H1 (cell line): ENCODE data around the gene RGR.

Experiments used
- CBX5 ChIP-seq: fragments of 300-800, 300-1000 bp; sonication (generic); IDR thresholded peaks from 2 replicates; pipeline ENCODE4 v1.7.1; 2016; ENCODE audit warnings: antibody characterized with exemption, low read length, low read depth
- CBX8 ChIP-seq: fragments of 300-800, 300-1000 bp; sonication (generic); IDR thresholded peaks from 2 replicates; pipeline ENCODE4 v1.7.1; 2016; ENCODE audit warnings: low read depth, low read length, borderline replicate concordance
- CEBPB ChIP-seq: IDR thresholded peaks from 2 replicates; pipeline ENCODE4 v1.6.1; 2012; ENCODE audit warnings: low read depth, low read length
- EP300 ChIP-seq, 2 experiments: IDR thresholded peaks; 1 replicate in 1 of 2; 2 replicates in 1 of 2; pipeline ENCODE4 v1.6.1; 2011 to 2012; ENCODE audit warnings: low read depth in 2 of 2, low read length in 2 of 2, mild to moderate bottlenecking in 2 of 2, borderline replicate concordance in 1 of 2, inconsistent platforms in 1 of 2, moderate library complexity in 1 of 2
- EZH2 ChIP-seq: fragments of 200-600 bp; sonication (generic); IDR thresholded peaks from 2 replicates; pipeline ENCODE4 v1.7.1; 2012; ENCODE audit warnings: low read depth, mild to moderate bottlenecking, moderate library complexity, low read length, inconsistent platforms; ENCODE audit not compliant: severe bottlenecking
- GTF2F1 ChIP-seq: IDR thresholded peaks from 2 replicates; pipeline ENCODE4 v1.6.1; 2012; ENCODE audit warnings: low read depth, low read length, improper control_type of control experiment, borderline replicate concordance
- SP1 ChIP-seq: IDR thresholded peaks from 2 replicates; pipeline ENCODE4 v1.6.1; 2011; ENCODE audit warnings: low read depth, low read length
- SRF ChIP-seq: IDR thresholded peaks from 2 replicates; pipeline ENCODE4 v1.6.1; 2011; ENCODE audit warnings: mild to moderate bottlenecking, low read depth, low read length, moderate library complexity
- SUZ12 ChIP-seq: fragments of 200-600 bp; sonication (generic); IDR thresholded peaks from 2 replicates; pipeline ENCODE4 v1.6.1; 2012; ENCODE audit warnings: mild to moderate bottlenecking, inconsistent platforms, low read length, moderate library complexity, mixed read lengths
- TCF12 ChIP-seq: IDR thresholded peaks from 2 replicates; pipeline ENCODE4 v1.6.1; 2011; ENCODE audit warnings: low read depth, mild to moderate bottlenecking, low read length
- YY1 ChIP-seq: IDR thresholded peaks from 2 replicates; pipeline ENCODE4 v1.6.1; 2011; ENCODE audit warnings: low read depth, mild to moderate bottlenecking, low read length
- TF ChIP-seq, protein P1 (sequence below), 3 experiments: IDR thresholded peaks; 1 replicate in 2 of 3; 2 replicates in 1 of 3; pipeline versions ENCODE4 v1.5.1 to v1.6.1; 2011; ENCODE audit warnings: low read length in 3 of 3, mild to moderate bottlenecking in 3 of 3, inconsistent platforms in 2 of 3, low read depth in 1 of 3, moderate library complexity in 1 of 3; ENCODE audit not compliant: insufficient read depth in 1 of 3; ENCODE audit errors: control extremely low read depth in 1 of 3

DNA sequence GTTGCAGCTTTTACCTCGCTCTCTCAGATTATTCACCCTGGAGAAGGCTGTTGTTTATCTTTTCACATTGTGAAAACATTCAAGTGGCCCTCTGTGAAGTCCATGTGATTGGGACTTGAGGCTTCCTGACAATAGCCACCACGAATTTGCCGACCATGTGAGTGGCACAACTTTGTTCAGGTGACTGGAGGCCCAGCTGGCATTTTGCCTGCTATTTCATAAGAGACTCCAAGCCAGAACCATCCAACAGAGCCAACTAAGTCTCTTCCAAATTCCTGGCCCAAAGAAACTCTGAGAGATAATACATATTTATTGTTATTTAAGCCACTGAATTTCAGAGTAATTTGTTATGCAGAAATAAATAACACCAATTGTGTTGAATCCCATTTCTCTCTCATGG lies 45.4 kb downstream of the RGR start:
- TF ChIP-seq, protein P1, sequence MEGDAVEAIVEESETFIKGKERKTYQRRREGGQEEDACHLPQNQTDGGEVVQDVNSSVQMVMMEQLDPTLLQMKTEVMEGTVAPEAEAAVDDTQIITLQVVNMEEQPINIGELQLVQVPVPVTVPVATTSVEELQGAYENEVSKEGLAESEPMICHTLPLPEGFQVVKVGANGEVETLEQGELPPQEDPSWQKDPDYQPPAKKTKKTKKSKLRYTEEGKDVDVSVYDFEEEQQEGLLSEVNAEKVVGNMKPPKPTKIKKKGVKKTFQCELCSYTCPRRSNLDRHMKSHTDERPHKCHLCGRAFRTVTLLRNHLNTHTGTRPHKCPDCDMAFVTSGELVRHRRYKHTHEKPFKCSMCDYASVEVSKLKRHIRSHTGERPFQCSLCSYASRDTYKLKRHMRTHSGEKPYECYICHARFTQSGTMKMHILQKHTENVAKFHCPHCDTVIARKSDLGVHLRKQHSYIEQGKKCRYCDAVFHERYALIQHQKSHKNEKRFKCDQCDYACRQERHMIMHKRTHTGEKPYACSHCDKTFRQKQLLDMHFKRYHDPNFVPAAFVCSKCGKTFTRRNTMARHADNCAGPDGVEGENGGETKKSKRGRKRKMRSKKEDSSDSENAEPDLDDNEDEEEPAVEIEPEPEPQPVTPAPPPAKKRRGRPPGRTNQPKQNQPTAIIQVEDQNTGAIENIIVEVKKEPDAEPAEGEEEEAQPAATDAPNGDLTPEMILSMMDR (IDR thresholded peaks at IDR 0.05; ENCODE audit: control extremely low read depth in 1 of 3, insufficient read depth in 1 of 3, low read depth in 1 of 3, low read length in 3 of 3), result no peak
- TF ChIP-seq EZH2 (no peak), YY1 (no peak), CBX5 (no peak), SRF (no peak), EP300 (IDR thresholded peaks at IDR 0.05; ENCODE audit: borderline replicate concordance in 1 of 2, low read depth in 2 of 2, low read length in 2 of 2) (no peak), SUZ12 (no peak), TCF12 (no peak), SP1 (no peak), CEBPB (no peak), CBX8 (no peak), GTF2F1 (no peak)
